Activated B cell treated with CpG ODN at 0.5 μM for 24 hours (primary cell): ENCODE measurements around the gene PPP1CC. TPM values are rescaled to one million over a fixed set of nuclear protein-coding genes. Genes with fewer than 3 reads are reported as not detected.

ENCODE experiments used
- ATAC-seq: fragments of 200-7000 bp; cut with Tn5 transposase; one replicate; pipeline ENCODE4 v1.10.0; 2021; ENCODE audit warnings: low read depth, mild to moderate bottlenecking, moderate library complexity
- CTCF ChIA-PET: fragments of 350-600 bp; sonication (Branson Sonifier 250); formaldehyde crosslinking; loops from one replicate; lab custom pipeline; 2021; ENCODE audit warnings: antibody characterized with exemption; lab: Charles Lee
- POLR2A ChIA-PET: fragments of 350-600 bp; sonication (Branson Sonifier 250); formaldehyde crosslinking; loops from one replicate; lab custom pipeline; 2021; ENCODE audit warnings: antibody characterized with exemption; lab: Charles Lee
- DNase-seq: peaks from one replicate; pipeline ENCODE4 v3.0.0; 2022
- H3K27ac Mint-ChIP-seq: one replicate; pipeline ENCODE4 v1.8.0; 2020; ENCODE audit warnings: mixed read lengths
- H3K27me3 Mint-ChIP-seq: one replicate; pipeline ENCODE4 v1.8.0; 2021; ENCODE audit warnings: mixed read lengths
- H3K36me3 Mint-ChIP-seq: one replicate; pipeline ENCODE4 v1.8.0; 2021; ENCODE audit warnings: low read depth, mixed read lengths
- H3K4me1 Mint-ChIP-seq: one replicate; pipeline ENCODE4 v1.8.0; 2021; ENCODE audit warnings: mixed read lengths
- H3K4me3 Mint-ChIP-seq: one replicate; pipeline ENCODE4 v1.8.0; 2020; ENCODE audit warnings: mild to moderate bottlenecking, mixed read lengths
- H3K9me3 Mint-ChIP-seq: one replicate; pipeline ENCODE4 v1.8.0; 2020; ENCODE audit warnings: mixed read lengths
- CTCF ChIP-seq: fragments of 200-600 bp; IDR thresholded peaks from one replicate; pipeline ENCODE4 v1.8.0; 2022; ENCODE audit warnings: antibody characterized with exemption, mild to moderate bottlenecking
- intact Hi-C: fragments of 100-400 bp; cut with micrococcal nuclease; formaldehyde crosslinking; loops from one replicate; pipeline ENCODE4 v1.15.1; 2024
- total RNA-seq: library from RNA; stranded (reverse); gene quantifications from 2 replicates; pipeline ENCODE4 v1.2.3, GENCODE V29; 2022

Gene PPP1CC
- 148 and 152 TPM in 2 replicates for total RNA-seq

DNA sequence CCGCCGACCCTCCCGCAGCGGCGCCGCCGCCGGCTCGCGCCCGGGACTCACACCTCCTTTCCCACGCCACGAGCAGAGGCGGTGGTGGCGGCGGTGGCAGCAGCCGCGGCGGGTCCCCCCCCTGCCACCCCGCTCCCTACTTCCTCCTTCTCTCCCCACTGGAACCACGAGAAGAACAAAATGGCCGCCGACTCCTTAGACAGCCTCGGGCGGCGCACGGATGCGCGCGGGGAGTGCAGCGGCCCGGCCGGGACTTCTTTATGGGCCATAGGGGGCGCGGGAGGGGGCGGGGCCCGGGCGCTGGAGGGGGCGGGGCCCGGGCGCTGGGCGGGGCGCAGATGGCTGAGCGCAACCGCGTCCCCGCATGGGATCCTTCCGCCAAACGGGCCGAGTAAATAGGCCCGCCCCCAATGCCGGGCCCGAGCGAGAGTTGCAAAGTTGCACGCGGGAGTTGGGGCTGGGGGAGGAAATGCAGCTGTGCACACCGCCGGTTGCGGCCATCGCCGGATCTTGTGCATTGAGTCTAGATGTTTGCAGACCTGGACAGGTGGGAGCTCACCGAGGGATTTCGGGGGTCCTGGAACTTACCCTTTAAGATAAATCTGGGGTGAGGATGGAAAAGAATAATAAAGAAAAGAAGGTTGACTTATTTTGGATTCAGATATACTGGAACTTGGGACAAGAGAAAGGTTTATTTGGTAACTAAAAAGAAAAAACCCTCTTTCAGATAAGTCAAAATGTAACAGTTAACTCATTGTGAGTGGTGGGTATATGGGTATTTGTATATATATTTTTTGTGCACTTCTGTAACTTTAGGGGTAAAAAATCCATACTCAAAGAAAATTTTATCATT, at the start of gene PPP1CC:
PPP1CC (minus strand) TSS at position 174 of the 853 bp plus-strand sequence. CDS start 184 bp downstream, outside the sequence.
- H3K36me3 Mint-ChIP-seq: peaks cover 29% of the 10 kb centered on the region
- peak within 1 kb of the TSS; percentile 93 for H3K27ac Mint-ChIP-seq
- DNase-seq (peak; percentile 82), ATAC-seq (peak; percentile 94)
- peaks cover 44% of the 10 kb centered on the region for H3K4me1 Mint-ChIP-seq
- intact Hi-C loops: loop anchor here (1.0 to 5.0 kb wide), 4 partner anchors 34 to 462 kb away; partner anchors contain the start of genes ATP2A2, FAM216A and GPN3
- no peaks in the 10 kb centered on the region for H3K27me3 Mint-ChIP-seq
- H3K4me3 Mint-ChIP-seq: peak within 1 kb of the TSS; percentile 98
- H3K9me3 Mint-ChIP-seq: no peaks in the 10 kb centered on the region
- ChIA-PET POLR2A (interaction anchor here (0.6 to 3.0 kb wide), 13 partner anchors 12 to 274 kb away, joined by 3 to 23 read pairs (median 4); partner anchors contain the start of genes FAM216A, GPN3, RAD9B and VPS29), CTCF (no interaction called here)
- no peak for TF ChIP-seq CTCF

DNA sequence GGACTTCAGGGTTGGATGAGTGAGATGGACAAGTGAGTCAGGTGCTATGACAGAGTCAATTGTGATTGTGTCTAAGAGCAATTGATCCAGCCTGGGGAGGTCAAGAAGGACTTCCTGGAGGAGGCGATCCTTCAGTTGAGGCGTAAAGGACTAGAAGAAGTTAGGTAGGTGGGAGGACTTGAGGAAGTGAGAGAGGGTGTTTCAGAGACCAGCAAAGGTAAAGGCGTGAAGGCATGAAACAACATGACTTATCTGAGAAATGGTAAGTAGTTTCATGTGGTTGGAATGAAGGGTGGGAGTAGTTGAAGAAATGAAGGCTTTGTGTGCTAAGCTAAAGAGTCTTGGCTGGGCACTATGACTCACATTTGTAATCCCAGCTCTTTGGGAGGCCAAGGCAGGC, 48.9 kb upstream of the PPP1CC start:
- DNase-seq (no peak), ATAC-seq (no peak)
- intact Hi-C loops: no loop called here
- CTCF ChIA-PET: no interaction called here
- no peaks in the 10 kb centered on the region for H3K27me3 Mint-ChIP-seq
- H3K4me3 Mint-ChIP-seq: no peak overlapping the region
- H3K9me3 Mint-ChIP-seq: no peaks in the 10 kb centered on the region
- POLR2A ChIA-PET: no interaction called here
- no peaks in the 10 kb centered on the region for H3K36me3 Mint-ChIP-seq
- no peaks in the 10 kb centered on the region for H3K4me1 Mint-ChIP-seq
- no peak overlapping the region for H3K27ac Mint-ChIP-seq
- no peak for TF ChIP-seq CTCF

- no peak overlapping the region for H3K4me3 Mint-ChIP-seq
- intact Hi-C loops: no loop called here
- no peak for TF ChIP-seq CTCF
- no peak for ATAC-seq
- H3K36me3 Mint-ChIP-seq: no peaks in the 10 kb centered on the region
- no peaks in the 10 kb centered on the region for H3K9me3 Mint-ChIP-seq
- no peaks in the 10 kb centered on the region for H3K4me1 Mint-ChIP-seq
- H3K27me3 Mint-ChIP-seq: no peaks in the 10 kb centered on the region
- no peak for DNase-seq
- ChIA-PET POLR2A (no interaction called here), CTCF (no interaction called here)
- H3K27ac Mint-ChIP-seq: no peak overlapping the region
Measured at GRCh38 chr12:110790301-110790700, 47.6 kb upstream of the PPP1CC start.

DNA sequence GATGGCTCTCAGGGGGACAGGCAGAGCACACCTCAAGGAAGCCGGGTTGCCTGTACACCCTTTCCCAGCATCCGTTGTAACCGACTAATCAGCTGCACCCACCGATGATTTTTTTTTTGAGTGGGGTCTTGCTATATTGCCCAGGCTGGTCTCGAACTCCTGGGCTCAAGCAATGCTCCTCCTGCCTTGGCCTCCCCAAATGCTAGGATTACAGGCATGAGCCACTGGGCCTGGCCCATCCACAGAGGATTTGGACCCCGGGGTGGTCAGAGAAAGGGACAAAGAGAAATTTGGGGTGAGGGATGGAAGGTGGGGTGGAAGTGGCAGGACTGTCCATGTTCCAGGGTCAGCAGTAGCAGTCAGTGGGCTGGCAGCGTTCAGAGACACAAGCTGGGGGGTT, 43.3 kb upstream of the PPP1CC start:
- H3K4me3 Mint-ChIP-seq: no peak overlapping the region
- H3K27ac Mint-ChIP-seq: no peak overlapping the region
- no peaks in the 10 kb centered on the region for H3K9me3 Mint-ChIP-seq
- H3K36me3 Mint-ChIP-seq: no peaks in the 10 kb centered on the region
- DNase-seq (no peak), ATAC-seq (no peak)
- H3K27me3 Mint-ChIP-seq: no peaks in the 10 kb centered on the region
- TF ChIP-seq CTCF: no peak
- intact Hi-C loops: no loop called here
- CTCF ChIA-PET: no interaction called here
- POLR2A ChIA-PET: no interaction called here
- no peaks in the 10 kb centered on the region for H3K4me1 Mint-ChIP-seq

GRCh38 chr12:110785240-110785639, 42.5 kb upstream of the PPP1CC start:
- DNase-seq: no peak
- Mint-ChIP-seq H3K4me3 (no peak overlapping the region), H3K27me3 (no peaks in the 10 kb centered on the region), H3K27ac (no peak overlapping the region), H3K36me3 (no peaks in the 10 kb centered on the region), H3K4me1 (peaks cover 3% of the 10 kb centered on the region), H3K9me3 (no peaks in the 10 kb centered on the region)
- ChIA-PET CTCF (no interaction called here), POLR2A (no interaction called here)
- ATAC-seq: no peak
- TF ChIP-seq CTCF: no peak
- intact Hi-C loops: no loop called here
